Measurements from ENCODE around the gene KCNQ1.

KCNQ1 gene

DNA sequence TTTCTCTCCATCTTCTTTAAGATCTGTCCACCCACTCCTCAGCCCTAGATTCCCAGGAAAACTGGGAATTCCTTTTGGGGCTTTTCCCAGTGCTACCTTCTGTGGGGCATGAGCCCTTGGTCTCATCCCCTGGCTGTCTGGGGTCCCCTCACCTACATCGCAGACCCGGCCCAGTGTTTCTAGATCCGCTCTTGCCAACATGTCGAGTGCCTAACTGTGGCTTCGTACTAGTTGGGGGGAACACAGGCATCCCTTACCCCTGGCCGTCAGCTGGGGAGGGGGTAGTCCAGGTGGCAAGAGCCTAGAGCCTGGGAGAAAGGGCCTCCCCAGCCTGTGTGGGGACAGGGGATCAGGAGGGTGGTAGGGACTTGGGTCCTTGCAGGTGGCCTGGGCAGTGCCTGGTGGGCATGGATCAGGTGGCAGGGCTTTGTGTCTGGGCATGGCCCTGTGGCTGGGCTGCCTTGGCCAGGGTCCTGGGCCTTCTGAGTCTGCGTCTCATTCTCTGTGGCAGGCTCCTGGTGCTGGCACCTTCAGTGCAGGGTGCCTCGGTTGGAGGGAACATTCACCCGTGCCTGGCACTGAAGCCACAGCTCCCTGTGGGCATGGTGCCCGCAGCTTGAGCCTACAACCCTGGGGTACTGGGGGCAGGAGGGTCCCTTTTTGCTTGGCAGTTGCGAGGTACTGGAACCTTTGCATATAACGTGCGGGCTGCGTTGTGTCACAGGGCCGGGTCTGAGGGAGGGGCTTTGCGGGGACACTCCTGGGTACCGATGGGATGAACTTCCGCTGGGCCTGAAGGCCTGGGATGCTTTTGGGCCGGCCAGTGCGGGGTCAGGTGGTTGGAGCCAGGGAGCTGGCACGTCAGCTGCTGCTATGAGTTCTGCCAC is 4.1 kb downstream of the KCNQ1 start:
- Histone ChIP-seq H3K4me3 (ENCODE audit: low read depth in 1 of 2, low read length in 2 of 2) (no peak overlapping the region), H3K36me3 (ENCODE audit: control insufficient read depth in 1 of 2, insufficient read depth in 2 of 2, low read length in 2 of 2) (no peaks in the 10 kb centered on the region), H3K27me3 (ENCODE audit: low read depth, low read length) (no peaks in the 10 kb centered on the region), H3K27ac (ENCODE audit: low read length) (no peak overlapping the region), H3K9me3 (ENCODE audit: control insufficient read depth in 1 of 2, low read length in 2 of 2) (no peaks in the 10 kb centered on the region), H3K4me1 (ENCODE audit: control insufficient read depth in 1 of 2, insufficient read depth in 2 of 2, low read length in 2 of 2) (peaks cover 0 to 9% of the 10 kb centered on the region in 2 donors)

DNA sequence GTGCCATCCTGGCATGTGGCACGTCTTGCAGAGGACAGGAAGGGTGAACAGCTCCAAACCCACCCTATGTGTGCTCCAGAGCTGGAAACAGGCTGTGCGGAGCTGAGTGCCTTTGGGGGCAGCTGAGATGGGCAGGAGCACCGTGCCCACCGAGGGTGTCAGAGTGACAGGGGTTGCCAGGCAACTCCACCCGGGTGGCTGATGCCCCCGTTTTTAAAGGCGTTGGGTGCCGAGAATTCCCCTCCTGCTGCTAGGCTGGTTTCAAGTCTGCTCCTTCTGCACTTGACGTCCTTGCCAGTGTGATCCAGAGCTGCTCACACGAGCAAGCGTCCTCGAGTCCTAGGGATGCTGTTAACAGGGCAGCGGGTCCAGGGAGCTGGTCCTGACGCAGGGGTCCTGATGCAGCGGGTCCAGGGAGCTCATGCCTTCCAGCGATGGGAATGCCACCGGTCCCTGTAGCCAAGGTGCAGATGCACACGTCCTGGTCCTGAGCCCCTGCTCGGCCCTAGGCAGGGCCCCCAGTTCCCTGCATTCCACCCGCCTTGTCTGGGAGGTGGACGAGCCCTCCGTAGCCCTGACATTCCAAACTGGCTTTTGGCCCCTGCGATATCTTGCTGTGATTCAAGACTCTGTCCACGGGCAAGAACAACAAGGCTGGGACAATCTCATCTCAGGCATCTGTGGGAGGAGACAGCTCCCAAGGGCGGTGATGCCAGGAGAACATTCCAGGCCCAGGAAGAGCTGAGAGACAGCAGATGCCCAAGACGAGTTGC is 4.9 kb downstream of the KCNQ1 start:
- H3K27me3 ChIP-seq (ENCODE audit: low read depth, low read length), result no peaks in the 10 kb centered on the region

DNA sequence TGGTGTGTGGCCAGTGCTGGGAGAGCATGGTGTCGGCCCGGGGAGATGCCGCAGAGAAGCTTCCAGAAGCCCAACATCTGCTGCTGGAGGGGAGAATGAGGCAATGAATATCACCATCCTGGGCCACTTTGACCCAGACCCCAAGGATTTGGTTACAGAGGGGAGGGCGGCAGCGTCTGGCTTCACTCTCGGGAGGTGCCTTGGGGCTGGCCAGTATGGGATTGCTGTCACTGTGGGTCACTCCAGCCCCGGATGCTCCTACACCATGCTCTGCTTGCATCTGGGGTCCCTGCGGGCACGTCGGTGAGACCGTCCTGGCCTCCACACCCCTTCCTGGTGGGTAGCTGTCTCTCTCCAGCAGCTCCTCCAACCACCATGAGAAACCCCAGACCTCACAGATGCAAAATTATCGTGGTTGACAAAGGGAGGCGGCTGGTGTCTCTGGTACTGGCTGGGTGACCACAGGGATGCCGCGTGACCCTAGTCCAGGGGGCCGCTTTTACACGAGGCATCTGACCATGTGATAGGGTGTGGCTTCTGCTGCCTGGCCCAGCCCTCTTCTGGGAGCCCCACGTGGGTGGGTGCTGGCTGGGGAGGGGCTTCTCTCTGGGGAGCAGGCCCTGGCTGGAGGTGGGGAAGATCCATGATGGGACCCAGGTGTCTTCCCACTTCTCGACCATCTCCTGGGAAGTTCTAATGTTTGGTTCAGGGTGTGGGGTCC is 5.7 kb downstream of the KCNQ1 start:
- H3K27ac ChIP-seq (ENCODE audit: low read length), result no peak overlapping the region
- H3K27me3 ChIP-seq (ENCODE audit: low read depth, low read length), result no peaks in the 10 kb centered on the region
- no peak overlapping the region for H3K4me3 ChIP-seq (ENCODE audit: low read depth in 1 of 2, low read length in 2 of 2)

More for the DNA sequence above, 4.9 kb downstream of the KCNQ1 start:
- Histone ChIP-seq H3K4me3 (ENCODE audit: low read depth in 1 of 2, low read length in 2 of 2) (no peak overlapping the region), H3K9me3 (ENCODE audit: control insufficient read depth in 1 of 2, low read length in 2 of 2) (no peaks in the 10 kb centered on the region), H3K36me3 (ENCODE audit: control insufficient read depth in 1 of 2, insufficient read depth in 2 of 2, low read length in 2 of 2) (no peaks in the 10 kb centered on the region), H3K4me1 (ENCODE audit: control insufficient read depth in 1 of 2, insufficient read depth in 2 of 2, low read length in 2 of 2) (peaks cover 0 to 9% of the 10 kb centered on the region in 2 donors), H3K27ac (ENCODE audit: low read length) (no peak overlapping the region)

DNA sequence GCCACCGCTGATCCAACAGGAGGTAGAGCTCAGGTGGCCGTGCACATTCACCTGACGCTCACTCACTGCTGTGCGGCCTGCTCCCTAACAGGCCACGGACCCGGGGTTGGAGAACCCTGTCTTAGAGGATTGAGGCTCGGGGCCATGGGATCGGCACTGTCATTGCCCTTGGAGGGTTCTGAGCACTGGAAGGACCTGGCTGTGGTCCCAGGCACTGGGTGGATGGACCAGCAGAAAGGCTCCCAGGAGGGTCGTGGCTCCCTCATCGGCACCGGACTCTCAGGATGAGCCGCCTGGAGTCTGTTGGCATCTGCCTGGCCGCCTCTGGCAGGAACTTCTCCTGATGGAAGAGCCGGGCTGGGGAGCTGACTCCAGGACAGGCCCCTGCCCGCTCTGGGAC is 6.5 kb downstream of the KCNQ1 start:
- H3K4me1 ChIP-seq (ENCODE audit: control insufficient read depth in 1 of 2, insufficient read depth in 2 of 2, low read length in 2 of 2), result no peaks in the 10 kb centered on the region
- no peaks in the 10 kb centered on the region for H3K27me3 ChIP-seq (ENCODE audit: low read depth, low read length)
- no peak overlapping the region for H3K27ac ChIP-seq (ENCODE audit: low read length)
- H3K36me3 ChIP-seq (ENCODE audit: control insufficient read depth in 1 of 2, insufficient read depth in 2 of 2, low read length in 2 of 2), result no peaks in the 10 kb centered on the region
- H3K4me3 ChIP-seq (ENCODE audit: low read depth in 1 of 2, low read length in 2 of 2), result no peak overlapping the region
- peaks cover 0 to 2% of the 10 kb centered on the region in 2 donors for H3K9me3 ChIP-seq (ENCODE audit: control insufficient read depth in 1 of 2, low read length in 2 of 2)

More for the DNA sequence above, 5.7 kb downstream of the KCNQ1 start:
- Histone ChIP-seq H3K36me3 (ENCODE audit: control insufficient read depth in 1 of 2, insufficient read depth in 2 of 2, low read length in 2 of 2) (no peaks in the 10 kb centered on the region), H3K9me3 (ENCODE audit: control insufficient read depth in 1 of 2, low read length in 2 of 2) (peaks cover 0 to under 1% of the 10 kb centered on the region in 2 donors), H3K4me1 (ENCODE audit: control insufficient read depth in 1 of 2, insufficient read depth in 2 of 2, low read length in 2 of 2) (peaks cover 0 to 5% of the 10 kb centered on the region in 2 donors)

DNA sequence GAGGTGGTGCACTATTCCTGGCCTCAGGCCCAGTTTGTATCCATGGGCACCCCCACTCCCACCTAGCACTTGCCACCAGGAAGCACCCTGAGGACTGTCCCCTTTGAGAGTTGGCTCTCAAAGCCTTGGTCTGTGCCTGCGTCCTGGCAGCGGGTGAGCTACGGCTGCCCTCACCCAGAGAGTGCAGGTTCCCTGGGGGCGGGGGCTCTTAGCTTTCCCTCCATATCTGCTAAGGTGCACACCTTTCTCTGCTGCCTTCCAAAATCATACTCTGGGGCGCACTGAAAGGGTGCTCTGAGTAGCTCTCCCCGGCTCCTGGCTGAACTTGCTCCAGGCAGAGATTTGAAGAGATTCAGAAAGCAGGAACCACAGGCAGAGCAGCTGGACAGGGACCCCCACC is 7.1 kb downstream of the KCNQ1 start:
- Histone ChIP-seq H3K4me1 (ENCODE audit: control insufficient read depth in 1 of 2, insufficient read depth in 2 of 2, low read length in 2 of 2) (no peaks in the 10 kb centered on the region), H3K36me3 (ENCODE audit: control insufficient read depth in 1 of 2, insufficient read depth in 2 of 2, low read length in 2 of 2) (no peaks in the 10 kb centered on the region), H3K27me3 (ENCODE audit: low read depth, low read length) (no peaks in the 10 kb centered on the region), H3K4me3 (ENCODE audit: low read depth in 1 of 2, low read length in 2 of 2) (no peak overlapping the region), H3K9me3 (ENCODE audit: control insufficient read depth in 1 of 2, low read length in 2 of 2) (peaks cover 0 to 2% of the 10 kb centered on the region in 2 donors), H3K27ac (ENCODE audit: low read length) (no peak overlapping the region)

DNA sequence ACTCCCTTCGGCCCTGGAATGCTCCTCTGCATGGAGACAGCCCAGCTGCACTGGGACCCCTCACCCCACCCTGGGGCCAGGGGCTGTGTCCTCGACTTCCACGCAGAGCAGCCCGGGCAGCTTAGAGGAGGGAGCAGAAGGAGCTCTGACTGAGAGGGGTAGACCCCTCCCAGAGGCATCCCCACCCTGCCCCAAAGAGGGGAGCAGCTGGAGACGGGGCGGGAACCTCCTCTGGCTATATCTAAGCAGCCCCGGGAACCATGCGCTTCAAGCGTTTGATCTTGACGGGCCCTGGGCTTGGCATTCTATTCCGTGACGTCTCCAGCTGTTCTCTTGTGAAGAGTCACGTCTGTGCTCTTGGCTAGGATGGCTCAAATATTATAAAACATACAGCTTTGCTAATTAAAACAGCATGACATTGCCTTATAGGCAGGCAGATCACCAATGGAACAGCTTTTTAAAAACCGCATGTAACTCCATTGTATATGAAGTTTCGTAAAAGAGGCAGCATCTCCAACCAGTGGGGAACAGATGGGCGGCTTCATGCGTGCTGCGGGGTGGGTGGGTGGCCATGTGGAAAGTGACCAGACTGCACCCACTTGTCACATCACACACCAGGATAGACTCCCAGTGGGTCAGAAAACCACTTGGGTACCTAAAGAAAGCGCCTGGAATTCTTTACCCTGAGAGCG is 7.7 kb downstream of the KCNQ1 start:
- H3K4me3 ChIP-seq (ENCODE audit: low read depth in 1 of 2, low read length in 2 of 2), result no peak overlapping the region
- no peaks in the 10 kb centered on the region for H3K4me1 ChIP-seq (ENCODE audit: control insufficient read depth in 1 of 2, insufficient read depth in 2 of 2, low read length in 2 of 2)
- no peaks in the 10 kb centered on the region for H3K36me3 ChIP-seq (ENCODE audit: control insufficient read depth in 1 of 2, insufficient read depth in 2 of 2, low read length in 2 of 2)
- H3K27ac ChIP-seq (ENCODE audit: low read length), result no peak overlapping the region
- peaks cover 0 to 2% of the 10 kb centered on the region in 2 donors for H3K9me3 ChIP-seq (ENCODE audit: control insufficient read depth in 1 of 2, low read length in 2 of 2)
- H3K27me3 ChIP-seq (ENCODE audit: low read depth, low read length), result no peaks in the 10 kb centered on the region

DNA sequence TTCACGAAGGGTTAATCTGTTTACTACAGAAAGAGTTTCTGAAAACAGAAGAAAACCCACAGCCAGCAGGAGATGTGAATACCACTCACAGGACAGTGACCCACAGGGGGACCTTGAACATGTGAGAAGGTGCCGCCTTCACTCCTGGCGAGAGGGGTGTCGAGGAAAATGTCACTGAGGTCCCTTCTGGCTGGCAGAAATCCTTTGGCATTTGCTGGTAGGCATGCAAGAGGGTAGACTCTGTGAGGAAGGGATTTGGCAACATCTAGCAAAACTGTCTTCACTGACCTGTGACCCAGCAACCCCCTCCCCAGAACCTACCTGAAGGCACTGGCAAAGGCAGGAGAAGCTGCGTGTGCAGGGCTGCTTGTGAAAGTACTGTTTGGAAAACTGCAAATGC is 8.6 kb downstream of the KCNQ1 start:
- peaks cover 0 to 2% of the 10 kb centered on the region in 2 donors for H3K9me3 ChIP-seq (ENCODE audit: control insufficient read depth in 1 of 2, low read length in 2 of 2)
- H3K27ac ChIP-seq (ENCODE audit: low read length), result no peak overlapping the region
- H3K27me3 ChIP-seq (ENCODE audit: low read depth, low read length), result no peaks in the 10 kb centered on the region
- H3K36me3 ChIP-seq (ENCODE audit: control insufficient read depth in 1 of 2, insufficient read depth in 2 of 2, low read length in 2 of 2), result no peaks in the 10 kb centered on the region
- H3K4me3 ChIP-seq (ENCODE audit: low read depth in 1 of 2, low read length in 2 of 2), result no peak overlapping the region
- H3K4me1 ChIP-seq (ENCODE audit: control insufficient read depth in 1 of 2, insufficient read depth in 2 of 2, low read length in 2 of 2), result no peaks in the 10 kb centered on the region

DNA sequence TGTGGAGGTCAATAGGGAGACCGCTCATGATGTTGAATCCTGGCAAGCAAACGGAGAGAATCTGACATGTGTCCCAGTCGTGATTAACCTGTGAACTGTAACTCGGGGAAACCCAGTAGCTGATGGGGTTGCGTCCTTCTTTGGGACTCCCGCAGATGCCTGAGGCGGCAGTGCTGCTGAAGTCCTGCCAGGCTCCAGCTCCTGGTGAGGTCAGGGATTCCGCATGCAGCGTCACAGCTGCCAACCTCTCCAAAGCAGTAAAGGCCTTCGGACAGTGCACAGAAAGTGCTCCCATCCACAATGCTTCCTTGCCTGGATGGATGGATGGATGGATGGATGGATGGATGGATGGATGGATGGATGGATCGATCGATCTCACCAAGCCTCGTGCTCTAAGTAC is 13.5 kb downstream of the KCNQ1 start:
- Histone ChIP-seq H3K4me1 (ENCODE audit: control insufficient read depth in 1 of 2, insufficient read depth in 2 of 2, low read length in 2 of 2) (no peaks in the 10 kb centered on the region), H3K27me3 (ENCODE audit: low read depth, low read length) (no peaks in the 10 kb centered on the region), H3K36me3 (ENCODE audit: control insufficient read depth in 1 of 2, insufficient read depth in 2 of 2, low read length in 2 of 2) (no peaks in the 10 kb centered on the region), H3K9me3 (ENCODE audit: control insufficient read depth in 1 of 2, low read length in 2 of 2) (peaks cover 0 to 2% of the 10 kb centered on the region in 2 donors), H3K27ac (ENCODE audit: low read length) (no peak overlapping the region), H3K4me3 (ENCODE audit: low read depth in 1 of 2, low read length in 2 of 2) (no peak overlapping the region)

DNA sequence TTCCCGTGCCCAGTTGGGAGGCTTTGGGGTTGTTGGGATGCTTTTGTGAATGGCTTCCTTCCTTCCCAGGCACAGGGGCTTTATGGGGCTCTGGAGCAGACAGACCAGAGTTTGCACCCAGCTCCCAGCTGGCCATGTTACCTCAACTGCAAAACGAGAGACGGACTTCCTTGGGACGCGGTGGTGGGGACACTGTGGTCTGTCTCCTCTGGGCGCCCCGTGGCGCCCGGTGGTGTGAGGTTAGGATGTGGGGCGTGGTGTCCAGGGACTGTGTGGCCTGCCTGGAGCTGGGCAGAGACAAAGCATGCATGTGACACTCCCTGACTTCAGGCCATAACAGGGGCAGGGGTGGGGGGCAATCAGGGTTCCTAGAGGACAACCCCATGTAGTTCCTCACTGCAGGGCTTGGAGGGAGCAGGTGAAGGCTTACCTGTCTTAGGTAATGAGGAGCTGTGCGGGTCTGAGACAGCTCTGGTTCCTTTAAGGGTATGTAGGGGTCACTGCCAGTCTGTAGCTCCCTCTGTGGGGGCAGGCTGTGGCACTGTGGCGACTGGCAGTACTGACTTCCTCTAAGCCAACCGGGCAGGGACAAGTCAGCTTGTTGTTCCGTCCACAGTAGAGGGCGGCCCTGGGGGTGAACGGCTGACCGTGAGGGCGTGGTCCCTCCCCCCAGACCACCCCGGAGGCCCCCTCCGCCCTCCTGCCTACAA is 14.4 kb downstream of the KCNQ1 start:
- H3K27me3 ChIP-seq (ENCODE audit: low read depth, low read length), result no peaks in the 10 kb centered on the region
- H3K36me3 ChIP-seq (ENCODE audit: control insufficient read depth in 1 of 2, insufficient read depth in 2 of 2, low read length in 2 of 2), result no peaks in the 10 kb centered on the region
- no peak overlapping the region for H3K4me3 ChIP-seq (ENCODE audit: low read depth in 1 of 2, low read length in 2 of 2)
- peaks cover 0 to 2% of the 10 kb centered on the region in 2 donors for H3K9me3 ChIP-seq (ENCODE audit: control insufficient read depth in 1 of 2, low read length in 2 of 2)
- H3K27ac ChIP-seq (ENCODE audit: low read length), result no peak overlapping the region
- H3K4me1 ChIP-seq (ENCODE audit: control insufficient read depth in 1 of 2, insufficient read depth in 2 of 2, low read length in 2 of 2), result no peaks in the 10 kb centered on the region

DNA sequence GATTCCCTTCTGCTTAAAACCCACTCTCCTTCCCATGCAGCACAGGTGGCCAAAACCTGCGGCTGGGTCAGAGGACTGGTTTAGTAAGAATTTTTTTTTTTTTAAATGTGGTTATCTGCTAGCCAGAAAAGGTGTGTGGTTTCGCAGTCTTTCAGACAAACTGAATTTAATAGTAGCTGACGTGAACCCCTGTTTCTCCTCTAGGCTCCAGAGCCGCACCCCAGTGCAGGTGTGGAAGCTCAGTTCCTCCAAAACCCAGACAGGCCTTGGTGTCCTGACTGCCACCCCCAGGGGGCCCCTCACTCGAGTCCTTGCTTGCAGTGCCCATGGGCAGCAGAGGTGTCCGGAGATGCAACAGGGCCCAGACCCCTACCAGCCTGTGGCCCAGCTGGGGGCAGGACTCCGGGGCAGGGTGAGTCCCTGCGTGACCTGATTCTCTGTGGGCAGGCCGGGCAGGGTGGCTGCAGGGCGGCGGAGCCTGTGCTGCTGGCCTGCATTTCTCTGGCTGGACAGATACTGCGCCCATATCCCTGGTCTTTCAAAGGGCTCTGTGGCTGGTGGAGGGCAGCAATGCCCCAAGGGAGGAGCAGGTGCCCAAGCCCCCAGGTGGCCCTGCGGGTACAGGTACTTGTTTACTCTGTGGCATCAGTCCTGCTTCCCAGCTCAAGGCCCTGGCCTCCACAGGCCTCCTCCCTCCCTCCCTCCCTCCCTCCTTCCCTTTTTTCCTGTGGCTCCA is 15.2 kb downstream of the KCNQ1 start:
- peak overlapping the region; percentile 23 for H3K27ac ChIP-seq (ENCODE audit: low read length)
- no peaks in the 10 kb centered on the region for H3K4me1 ChIP-seq (ENCODE audit: control insufficient read depth in 1 of 2, insufficient read depth in 2 of 2, low read length in 2 of 2)

More for the DNA sequence above, 15.2 kb downstream of the KCNQ1 start:
- Histone ChIP-seq H3K27me3 (ENCODE audit: low read depth, low read length) (no peaks in the 10 kb centered on the region), H3K36me3 (ENCODE audit: control insufficient read depth in 1 of 2, insufficient read depth in 2 of 2, low read length in 2 of 2) (no peaks in the 10 kb centered on the region), H3K4me3 (ENCODE audit: low read depth in 1 of 2, low read length in 2 of 2) (no peak overlapping the region), H3K9me3 (ENCODE audit: control insufficient read depth in 1 of 2, low read length in 2 of 2) (peaks cover 0 to 2% of the 10 kb centered on the region in 2 donors)

All from muscle layer of duodenum (tissue), 2 donors.